H9 (cell line): Measurements from ENCODE around the gene KATNB1. TPM values are rescaled to one million over a fixed set of nuclear protein-coding genes. Genes with fewer than 3 reads are reported as not detected.

Source experiments
- DNase-seq: peaks from one replicate; pipeline ENCODE4 v3.0.0-alpha.2; 2017
- H2AFZ ChIP-seq: one replicate; pipeline ENCODE4 v1.6.1; 2013; ENCODE audit warnings: mild to moderate bottlenecking, low read length, control low read depth, moderate library complexity
- H2AK5ac ChIP-seq: 2 replicates; pipeline ENCODE4 v1.6.1; 2013; ENCODE audit warnings: low read length, control low read depth, mixed read lengths; ENCODE audit not compliant: insufficient read length
- H2BK120ac ChIP-seq: one replicate; pipeline ENCODE4 v1.6.1; 2013; ENCODE audit warnings: low read depth, mild to moderate bottlenecking, low read length, control low read depth, inconsistent platforms; ENCODE audit not compliant: poor library complexity, severe bottlenecking
- H2BK12ac ChIP-seq: 2 replicates; pipeline ENCODE4 v1.6.1; 2013; ENCODE audit warnings: low read length, control low read depth, mixed read lengths, low read depth; ENCODE audit not compliant: insufficient read length
- H2BK15ac ChIP-seq: 2 replicates; pipeline ENCODE4 v1.6.1; 2013; ENCODE audit warnings: low read depth, low read length, control low read depth
- H2BK20ac ChIP-seq: one replicate; pipeline ENCODE4 v1.6.1; 2013; ENCODE audit warnings: low read depth, mild to moderate bottlenecking, low read length, control low read depth, inconsistent platforms; ENCODE audit not compliant: poor library complexity, severe bottlenecking
- H2BK5ac ChIP-seq: 2 replicates; pipeline ENCODE4 v1.6.1; 2013; ENCODE audit warnings: low read length, control low read depth, mixed read lengths; ENCODE audit not compliant: insufficient read length
- H3K14ac ChIP-seq: 2 replicates; pipeline ENCODE4 v1.6.1; 2013; ENCODE audit warnings: low read length, control low read depth; ENCODE audit not compliant: insufficient read depth
- H3K18ac ChIP-seq: 2 replicates; pipeline ENCODE4 v1.6.1; 2013; ENCODE audit warnings: low read depth, mild to moderate bottlenecking, mixed read lengths, low read length, control low read depth; ENCODE audit not compliant: insufficient read length
- H3K23ac ChIP-seq: 2 replicates; pipeline ENCODE4 v1.6.1; 2013; ENCODE audit warnings: low read length, control low read depth, mixed read lengths, low read depth; ENCODE audit not compliant: insufficient read length
- H3K23me2 ChIP-seq: 2 replicates; pipeline ENCODE4 v1.6.1; 2013; ENCODE audit warnings: low read depth, mild to moderate bottlenecking, mixed read lengths, low read length, control low read depth; ENCODE audit not compliant: insufficient read length, poor library complexity, severe bottlenecking
- H3K27ac ChIP-seq: 2 replicates; pipeline ENCODE4 v1.5.1; 2013; ENCODE audit warnings: low read length, control low read depth, mixed read lengths, low read depth; ENCODE audit not compliant: insufficient read length
- H3K27me3 ChIP-seq: 2 replicates; pipeline ENCODE4 v1.6.1; 2013; ENCODE audit warnings: low read length, control low read depth, inconsistent platforms; ENCODE audit not compliant: insufficient read depth
- H3K4ac ChIP-seq: 2 replicates; pipeline ENCODE4 v1.6.1; 2013; ENCODE audit warnings: low read depth, mild to moderate bottlenecking, control low read depth, inconsistent platforms, low read length, moderate library complexity
- H3K4me1 ChIP-seq: 2 replicates; pipeline ENCODE4 v1.6.1; 2013; ENCODE audit warnings: low read length, control low read depth, inconsistent platforms; ENCODE audit not compliant: insufficient read depth
- H3K4me2 ChIP-seq: 2 replicates; pipeline ENCODE4 v1.6.1; 2013; ENCODE audit warnings: low read length, control low read depth, mixed read lengths; ENCODE audit not compliant: insufficient read length, insufficient read depth
- H3K56ac ChIP-seq: 2 replicates; pipeline ENCODE4 v1.6.1; 2013; ENCODE audit warnings: low read depth, mild to moderate bottlenecking, mixed read lengths, low read length, control low read depth; ENCODE audit not compliant: insufficient read length
- H3K79me1 ChIP-seq: 2 replicates; pipeline ENCODE4 v1.6.1; 2013; ENCODE audit warnings: low read depth, mild to moderate bottlenecking, moderate library complexity, low read length, control low read depth, inconsistent platforms; ENCODE audit not compliant: insufficient read depth, poor library complexity, severe bottlenecking
- H3K79me2 ChIP-seq: 2 replicates; pipeline ENCODE4 v1.6.1; 2013; ENCODE audit warnings: low read length, control low read depth, inconsistent platforms; ENCODE audit not compliant: insufficient read depth
- H3K9ac ChIP-seq: 2 replicates; pipeline ENCODE4 v1.6.1; 2013; ENCODE audit warnings: low read length, control low read depth, mixed read lengths; ENCODE audit not compliant: insufficient read length; ENCODE audit errors: extremely low read depth
- H3K9me3 ChIP-seq: one replicate; pipeline ENCODE4 v1.6.1; 2013; ENCODE audit warnings: low read depth, low read length, inconsistent platforms; ENCODE audit not compliant: control insufficient read depth
- H3T11ph ChIP-seq: one replicate; pipeline ENCODE4 v1.6.1; 2013; ENCODE audit warnings: mild to moderate bottlenecking, low read length, control low read depth, inconsistent platforms
- H4K20me1 ChIP-seq: one replicate; pipeline ENCODE4 v1.6.1; 2013; ENCODE audit not compliant: control insufficient read depth, insufficient read length, insufficient read depth
- H4K5ac ChIP-seq: 2 replicates; pipeline ENCODE4 v1.6.1; 2013; ENCODE audit warnings: low read depth, mild to moderate bottlenecking, mixed read lengths, low read length, control low read depth; ENCODE audit not compliant: insufficient read length
- H4K8ac ChIP-seq: replicated peaks from 2 replicates; pipeline ENCODE4 v1.6.1; 2013; ENCODE audit warnings: low read length, control low read depth, mixed read lengths, low read depth; ENCODE audit not compliant: insufficient read length
- H4K91ac ChIP-seq: 2 replicates; pipeline ENCODE4 v1.6.1; 2013; ENCODE audit warnings: low read depth, mild to moderate bottlenecking, moderate library complexity, mixed read lengths, low read length, control low read depth; ENCODE audit not compliant: insufficient read length
- H3K27ac Mint-ChIP-seq, 3 experiments: 2 replicates in 2 of 3; 3 replicates in 1 of 3; pipeline ENCODE4 v1.8.0; 2020 to 2021; ENCODE audit warnings: mixed read lengths in 3 of 3, mild to moderate bottlenecking in 1 of 3, moderate library complexity in 1 of 3
- H3K27me3 Mint-ChIP-seq: 2 replicates; pipeline ENCODE4 v1.8.0; 2021; ENCODE audit warnings: low read depth, mild to moderate bottlenecking, moderate library complexity, mixed read lengths
- H3K36me3 Mint-ChIP-seq, 3 experiments: 2 replicates in 2 of 3; 3 replicates in 1 of 3; pipeline ENCODE4 v1.8.0; 2020 to 2021; ENCODE audit warnings: low read depth in 3 of 3, mixed read lengths in 3 of 3; ENCODE audit not compliant: insufficient read depth in 1 of 3
- H3K4me1 Mint-ChIP-seq, 2 experiments: 2 replicates each; pipeline ENCODE4 v1.8.0; 2020; ENCODE audit warnings: mixed read lengths in 2 of 2
- H3K4me3 Mint-ChIP-seq, 2 experiments: 2 replicates in 1 of 2; 3 replicates in 1 of 2; pipeline ENCODE4 v1.8.0; 2020 to 2021; ENCODE audit warnings: mild to moderate bottlenecking in 2 of 2, mixed read lengths in 2 of 2, moderate library complexity in 1 of 2
- H3K9me3 Mint-ChIP-seq, 2 experiments: 2 replicates in 1 of 2; 3 replicates in 1 of 2; pipeline ENCODE4 v1.8.0; 2020; ENCODE audit warnings: mild to moderate bottlenecking in 2 of 2, mixed read lengths in 2 of 2, moderate library complexity in 1 of 2
- CTCF ChIP-seq: fragments of 200-600 bp; sonication (generic); conservative IDR thresholded peaks from 3 replicates; pipeline ENCODE4 v1.8.0; 2021; ENCODE audit warnings: antibody characterized with exemption, mild to moderate bottlenecking
- WGBS: extraction: QIAGEN DNeasy Blood & Tissue Kit; methylation state at CpG from one replicate; pipeline ENCODE4 v1.1.7; 2013; ENCODE audit warnings: missing lambda C conversion rate, low lambda C conversion rate, mixed read lengths; ENCODE audit not compliant: insufficient read length; ENCODE audit errors: extremely low coverage; 5-methylcytosine and 5-hydroxymethylcytosine counted together
- total RNA-seq: library from RNA; stranded (reverse); gene quantifications from 2 replicates; pipeline ENCODE4 v1.2.1, GENCODE V29; 2021

Gene KATNB1
- total RNA-seq, 1 experiment from 2014 or later = 29.9 TPM

GRCh38 chr16:57794849-57795430 lies 59.4 kb downstream of the KATNB1 start:
- Histone ChIP-seq H3K27me3 (no peaks in the 10 kb centered on the region), H3K23ac (no peak overlapping the region), H3T11ph (no peak overlapping the region), H3K9ac (no peak overlapping the region), H3K4ac (no peak overlapping the region), H3K27ac (no peak overlapping the region), H3K14ac (no peak overlapping the region; the same call in 1 of the 2 replicates), H2AK5ac (no peak overlapping the region), H2BK120ac (no peak overlapping the region), H3K4me2 (no peak overlapping the region), H2BK12ac (no peak overlapping the region), H4K91ac (no peak overlapping the region), H3K18ac (no peak overlapping the region), H2BK15ac (no peak overlapping the region), H3K79me1 (no peaks in the 10 kb centered on the region), H3K9me3 (no peaks in the 10 kb centered on the region), H4K20me1 (no peaks in the 10 kb centered on the region), H3K4me1 (peaks cover 6% of the 10 kb centered on the region; the same call in 1 of the 2 replicates), H4K8ac (no peak overlapping the region), H2BK5ac (no peak overlapping the region), H2BK20ac (no peak overlapping the region), H3K23me2 (no peaks in the 10 kb centered on the region), H3K56ac (no peak overlapping the region), H4K5ac (no peak overlapping the region), H2AFZ (no peak overlapping the region), H3K79me2 (no peaks in the 10 kb centered on the region)
- no CpG with 5 or more reads among the region's 18 CpGs for WGBS
- Mint-ChIP-seq H3K36me3 (no peaks in the 10 kb centered on the region), H3K4me1 (peaks cover 21 to 28% of the 10 kb centered on the region in 2 experiments), H3K9me3 (no peaks in the 10 kb centered on the region; a peak in 1 of 5 replicates), H3K27ac (no peak overlapping the region; a peak in 1 of 7 replicates), H3K4me3 (no peak overlapping the region), H3K27me3 (peaks cover 23% of the 10 kb centered on the region)
- TF ChIP-seq CTCF = no peak
- no peak for DNase-seq
